ENCODE data around the gene MSH6. TPM values are rescaled to one million over a fixed set of nuclear protein-coding genes. Genes with fewer than 3 reads are reported as not detected.

MSH6 gene
- total RNA-seq, 1 donor from 2014 or later: 89.6 TPM

- TF ChIP-seq CTCF (conservative IDR thresholded peaks at IDR 0.05; ENCODE audit: low read depth, low read length): no peak
- no peak for DNase-seq (ENCODE audit: low read depth)
- no peak overlapping the region for H3K4me3 ChIP-seq (ENCODE audit: low read depth, low read length)
Measured at GRCh38 chr2:47811668-47812067, 28.7 kb downstream of the MSH6 start.

- TF ChIP-seq CTCF (conservative IDR thresholded peaks at IDR 0.05; ENCODE audit: low read depth, low read length): no peak
- H3K4me3 ChIP-seq (ENCODE audit: low read depth, low read length): no peak overlapping the region
- DNase-seq (ENCODE audit: low read depth): no peak
Measured at GRCh38 chr2:47815764-47816163, 32.8 kb downstream of the MSH6 start.

- no peak for DNase-seq (ENCODE audit: low read depth)
- no peak for TF ChIP-seq CTCF (conservative IDR thresholded peaks at IDR 0.05; ENCODE audit: low read depth, low read length)
- H3K4me3 ChIP-seq (ENCODE audit: low read depth, low read length): no peak overlapping the region
Measured at GRCh38 chr2:47818777-47819176, 35.8 kb downstream of the MSH6 start.

- TF ChIP-seq CTCF (conservative IDR thresholded peaks at IDR 0.05; ENCODE audit: low read depth, low read length): no peak
- DNase-seq (ENCODE audit: low read depth): no peak
- no peak overlapping the region for H3K4me3 ChIP-seq (ENCODE audit: low read depth, low read length)
Measured at GRCh38 chr2:47819834-47820233, 36.9 kb downstream of the MSH6 start.

- no peak overlapping the region for H3K4me3 ChIP-seq (ENCODE audit: low read depth, low read length)
- TF ChIP-seq CTCF (conservative IDR thresholded peaks at IDR 0.05; ENCODE audit: low read depth, low read length): no peak
- DNase-seq (ENCODE audit: low read depth): no peak
Measured at GRCh38 chr2:47822518-47822917, 39.6 kb downstream of the MSH6 start.

GRCh38 chr2:47833516-47833968 lies 50.6 kb downstream of the MSH6 start:
- no peak for TF ChIP-seq CTCF (conservative IDR thresholded peaks at IDR 0.05; ENCODE audit: low read depth, low read length)
- H3K4me3 ChIP-seq (ENCODE audit: low read depth, low read length): no peak overlapping the region
- DNase-seq (ENCODE audit: low read depth): no peak

- H3K4me3 ChIP-seq (ENCODE audit: low read depth, low read length): no peak overlapping the region
- DNase-seq (ENCODE audit: low read depth): no peak
- no peak for TF ChIP-seq CTCF (conservative IDR thresholded peaks at IDR 0.05; ENCODE audit: low read depth, low read length)
Measured at GRCh38 chr2:47838249-47838648, 55.3 kb downstream of the MSH6 start.

Measured in epithelial cell of proximal tubule (primary cell).